K562 (cell line): ENCODE data around the gene RAB13. TPM values are rescaled to one million over a fixed set of nuclear protein-coding genes. Genes with fewer than 3 reads are reported as not detected.

Source experiments
- BRD4 ChIP-seq: fragments of 200-600 bp; sonication (generic); IDR thresholded peaks from 2 replicates; pipeline ENCODE4 v1.6.1; 2017; ENCODE audit warnings: inconsistent platforms
- CREM ChIP-seq: IDR thresholded peaks from 2 replicates; pipeline ENCODE4 v1.6.1; 2014; ENCODE audit warnings: antibody characterized with exemption, low read depth
- E2F3 ChIP-seq: fragments of 250-450 bp; sonication (Bioruptor Pico); IDR thresholded peaks from 2 replicates; pipeline ENCODE4 v1.4.0; 2020; ENCODE audit warnings: mild to moderate bottlenecking
- FOXP1 ChIP-seq: sonication (generic); formaldehyde crosslinking; IDR thresholded peaks from 2 replicates; pipeline ENCODE4 v1.8.0; 2022; ENCODE audit warnings: mild to moderate bottlenecking, missing genetic modification reagents
- JUND ChIP-seq, 2 experiments: IDR thresholded peaks; 2 replicates in 1 of 2; 3 replicates in 1 of 2; pipeline ENCODE4 v1.6.1; 2011; ENCODE audit warnings: borderline replicate concordance in 2 of 2, low read depth in 2 of 2, low read length in 2 of 2, improper control_type of control experiment in 1 of 2, missing biosample characterization in 1 of 2, missing genetic modification characterization in 1 of 2, missing genetic modification reagents in 1 of 2
- KDM4B ChIP-seq, 2 experiments: fragments of 450-650 bp in 1 of 2; sonication (generic) in 1 of 2; IDR thresholded peaks; 2 replicates each; pipeline ENCODE4 v1.6.1; 2016 to 2017; ENCODE audit warnings: borderline replicate concordance in 2 of 2, antibody characterized with exemption in 1 of 2, low read depth in 1 of 2, mild to moderate bottlenecking in 1 of 2
- MAFG ChIP-seq: fragments of 450-650 bp; conservative IDR thresholded peaks from 2 replicates; pipeline ENCODE4 v1.6.1; 2016; ENCODE audit warnings: missing genetic modification characterization, missing compliant biosample characterization
- NCOA1 ChIP-seq: fragments of 450-650 bp; IDR thresholded peaks from 2 replicates; pipeline ENCODE4 v1.6.1; 2016; ENCODE audit warnings: low read depth
- NR2C1 ChIP-seq, 2 experiments: fragments of 450-650 bp; IDR thresholded peaks; 2 replicates each; pipeline ENCODE4 v1.6.1; 2017; ENCODE audit warnings: mild to moderate bottlenecking in 2 of 2, antibody characterized with exemption in 1 of 2, inconsistent platforms in 1 of 2, missing compliant biosample characterization in 1 of 2, missing genetic modification characterization in 1 of 2
- POLR2H ChIP-seq: IDR thresholded peaks from 2 replicates; pipeline ENCODE4 v1.6.1; 2016; ENCODE audit warnings: missing genetic modification characterization, low read depth, mild to moderate bottlenecking, control low read depth, missing compliant biosample characterization, moderate library complexity
- RBFOX2 ChIP-seq: fragments of 200-400 bp; formaldehyde crosslinking; IDR thresholded peaks from 2 replicates; pipeline ENCODE4 v1.6.1; 2017; ENCODE audit warnings: low read depth, mild to moderate bottlenecking, low read length, moderate library complexity
- RFX1 ChIP-seq: fragments of 450-650 bp; IDR thresholded peaks from 2 replicates; pipeline ENCODE4 v1.6.1; 2016; ENCODE audit warnings: mild to moderate bottlenecking, moderate library complexity
- SP2 ChIP-seq: IDR thresholded peaks from 2 replicates; pipeline ENCODE4 v1.6.1; 2011; ENCODE audit warnings: mild to moderate bottlenecking, low read depth, low read length, moderate library complexity; ENCODE audit not compliant: poor library complexity, severe bottlenecking; ENCODE audit errors: extremely low read depth
- ZNF184 ChIP-seq: sonication (generic); formaldehyde crosslinking; IDR thresholded peaks from 2 replicates; pipeline ENCODE4 v1.5.0; 2020; ENCODE audit warnings: missing genetic modification reagents
- ZNF282 ChIP-seq: sonication (generic); formaldehyde crosslinking; IDR thresholded peaks from 2 replicates; pipeline ENCODE4 v1.8.1; 2023; ENCODE audit warnings: missing genetic modification reagents
- ZNF507 ChIP-seq: conservative IDR thresholded peaks from 2 replicates; pipeline ENCODE4 v1.6.1; 2017; ENCODE audit warnings: missing genetic modification characterization, missing compliant biosample characterization
- ZNF644 ChIP-seq: fragments of 200-800 bp; sonication (Bioruptor generic); IDR thresholded peaks from 2 replicates; pipeline ENCODE4 v1.6.1; 2016; ENCODE audit warnings: low read depth, missing genetic modification characterization, missing compliant biosample characterization
- polyA plus RNA-seq, 8 experiments: library from polyadenylated mRNA; depleted of rRNA in 4 of 8; stranded (reverse) in 5 of 8; unstranded in 3 of 8; fragments of >200 nt; fragmentation: Nextera tagmentation in 2 of 8; fragmentation: Illumina TruSeq in 1 of 8; extraction: Ambion mirVana in 2 of 8; extraction: Trizol in 1 of 8; gene quantifications; 2 replicates each; pipeline versions ENCODE4 v1.2.1 to v1.2.3, GENCODE V29; 2011 to 2014; ENCODE audit warnings: inconsistent platforms in 1 of 8, missing spikeins in 1 of 8
- total RNA-seq, 7 experiments: library from RNA; depleted of rRNA in 6 of 7; stranded (reverse); fragments of >200 nt in 6 of 7; fragmentation: Illumina TruSeq in 2 of 7; extraction: Trizol in 2 of 7; gene quantifications; 2 replicates each; pipeline versions ENCODE4 v1.2.1 to v1.2.3, GENCODE V29; 2011 to 2021; ENCODE audit warnings: low replicate concordance in 1 of 7
- TF ChIP-seq, protein P1 (sequence below): sonication (generic); formaldehyde crosslinking; IDR thresholded peaks from 2 replicates; pipeline ENCODE4 v1.8.0; 2022; ENCODE audit warnings: missing genetic modification reagents, mild to moderate bottlenecking, borderline replicate concordance
- TF ChIP-seq, protein P2 (sequence below): fragments of 450-650 bp; conservative IDR thresholded peaks from 2 replicates; pipeline ENCODE4 v1.6.1; 2016; ENCODE audit warnings: missing genetic modification characterization, low read depth, mild to moderate bottlenecking, control low read depth, missing compliant biosample characterization
- TF ChIP-seq, protein P3 (sequence below): IDR thresholded peaks from 3 replicates; pipeline ENCODE4 v1.6.1; 2011; ENCODE audit warnings: borderline replicate concordance, mild to moderate bottlenecking; ENCODE audit not compliant: insufficient read length, insufficient read depth
- TF ChIP-seq, protein P4 (sequence below): fragments of 450-650 bp; formaldehyde crosslinking; IDR thresholded peaks from 2 replicates; pipeline ENCODE4 v1.4.0; 2020; ENCODE audit warnings: mild to moderate bottlenecking

Gene RAB13
- total and polyA plus RNA-seq, 9 of the 15 experiments (the other 6 are each of a cell fraction or from before 2014, with no cell fraction given) = 22.3 to 100 (median 39.8) TPM

DNA sequence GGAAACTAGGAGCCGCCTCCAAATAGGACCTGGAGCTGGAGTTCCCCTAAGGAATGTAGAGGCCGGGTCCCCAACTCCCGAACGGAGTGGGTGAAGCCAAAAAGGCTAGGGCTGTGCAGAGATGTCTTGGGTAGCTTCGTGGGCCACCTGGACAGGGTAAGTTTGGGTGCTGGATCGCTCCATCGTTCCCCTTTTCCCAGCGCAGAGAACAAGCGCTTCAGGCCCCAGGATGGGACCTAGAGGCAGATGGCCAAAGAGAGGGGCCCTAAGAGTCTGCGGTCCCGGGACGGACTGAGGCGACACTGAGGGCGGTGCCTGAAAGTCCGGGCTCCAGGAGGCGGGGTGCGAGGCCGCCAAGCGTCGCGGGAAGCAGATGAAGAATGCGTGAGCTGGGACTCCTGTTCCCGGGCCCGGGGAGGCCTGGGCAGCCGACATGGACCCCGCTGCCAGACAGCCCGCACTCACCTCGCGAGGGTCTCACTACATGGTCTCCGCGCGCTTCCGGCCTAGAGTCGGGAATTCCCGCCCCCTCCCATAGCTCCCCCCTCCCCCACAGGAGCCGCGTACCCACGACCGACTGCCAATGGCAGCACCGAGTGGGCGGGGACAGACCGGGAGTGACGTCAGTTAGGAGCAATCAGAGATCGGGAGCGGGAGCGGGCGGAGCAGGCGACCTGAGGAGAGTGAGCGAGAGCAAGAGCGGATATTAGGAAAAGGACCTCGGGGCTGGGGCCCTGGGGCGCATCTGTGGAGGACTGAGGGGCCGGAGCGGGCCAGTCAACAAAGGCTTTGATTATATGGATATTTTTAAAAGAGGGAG is 22.9 kb downstream of the RAB13 start, which contains the start of gene SLC39A1 (continued):
- TF ChIP-seq, protein P1, sequence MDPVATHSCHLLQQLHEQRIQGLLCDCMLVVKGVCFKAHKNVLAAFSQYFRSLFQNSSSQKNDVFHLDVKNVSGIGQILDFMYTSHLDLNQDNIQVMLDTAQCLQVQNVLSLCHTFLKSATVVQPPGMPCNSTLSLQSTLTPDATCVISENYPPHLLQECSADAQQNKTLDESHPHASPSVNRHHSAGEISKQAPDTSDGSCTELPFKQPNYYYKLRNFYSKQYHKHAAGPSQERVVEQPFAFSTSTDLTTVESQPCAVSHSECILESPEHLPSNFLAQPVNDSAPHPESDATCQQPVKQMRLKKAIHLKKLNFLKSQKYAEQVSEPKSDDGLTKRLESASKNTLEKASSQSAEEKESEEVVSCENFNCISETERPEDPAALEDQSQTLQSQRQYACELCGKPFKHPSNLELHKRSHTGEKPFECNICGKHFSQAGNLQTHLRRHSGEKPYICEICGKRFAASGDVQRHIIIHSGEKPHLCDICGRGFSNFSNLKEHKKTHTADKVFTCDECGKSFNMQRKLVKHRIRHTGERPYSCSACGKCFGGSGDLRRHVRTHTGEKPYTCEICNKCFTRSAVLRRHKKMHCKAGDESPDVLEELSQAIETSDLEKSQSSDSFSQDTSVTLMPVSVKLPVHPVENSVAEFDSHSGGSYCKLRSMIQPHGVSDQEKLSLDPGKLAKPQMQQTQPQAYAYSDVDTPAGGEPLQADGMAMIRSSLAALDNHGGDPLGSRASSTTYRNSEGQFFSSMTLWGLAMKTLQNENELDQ (CRISPR knock-in tag) = 0 out of 2 replicates have a peak, but pooled peaks have one; percentile 31
- peak; percentile 87 for TF ChIP-seq RBFOX2
- TF ChIP-seq ZNF282 (CRISPR knock-in tag) = no peak
- TF ChIP-seq SP2 = peak; percentile 78
- 0 out of 2 replicates have a peak, but pooled peaks have one; percentile 41 for TF ChIP-seq BRD4
- no peak for TF ChIP-seq MAFG (tag)
- peak; percentile 59 for TF ChIP-seq POLR2H
- TF ChIP-seq, protein P2, sequence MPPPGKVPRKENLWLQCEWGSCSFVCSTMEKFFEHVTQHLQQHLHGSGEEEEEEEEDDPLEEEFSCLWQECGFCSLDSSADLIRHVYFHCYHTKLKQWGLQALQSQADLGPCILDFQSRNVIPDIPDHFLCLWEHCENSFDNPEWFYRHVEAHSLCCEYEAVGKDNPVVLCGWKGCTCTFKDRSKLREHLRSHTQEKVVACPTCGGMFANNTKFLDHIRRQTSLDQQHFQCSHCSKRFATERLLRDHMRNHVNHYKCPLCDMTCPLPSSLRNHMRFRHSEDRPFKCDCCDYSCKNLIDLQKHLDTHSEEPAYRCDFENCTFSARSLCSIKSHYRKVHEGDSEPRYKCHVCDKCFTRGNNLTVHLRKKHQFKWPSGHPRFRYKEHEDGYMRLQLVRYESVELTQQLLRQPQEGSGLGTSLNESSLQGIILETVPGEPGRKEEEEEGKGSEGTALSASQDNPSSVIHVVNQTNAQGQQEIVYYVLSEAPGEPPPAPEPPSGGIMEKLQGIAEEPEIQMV (tag) = no peak
- TF ChIP-seq, protein P3, sequence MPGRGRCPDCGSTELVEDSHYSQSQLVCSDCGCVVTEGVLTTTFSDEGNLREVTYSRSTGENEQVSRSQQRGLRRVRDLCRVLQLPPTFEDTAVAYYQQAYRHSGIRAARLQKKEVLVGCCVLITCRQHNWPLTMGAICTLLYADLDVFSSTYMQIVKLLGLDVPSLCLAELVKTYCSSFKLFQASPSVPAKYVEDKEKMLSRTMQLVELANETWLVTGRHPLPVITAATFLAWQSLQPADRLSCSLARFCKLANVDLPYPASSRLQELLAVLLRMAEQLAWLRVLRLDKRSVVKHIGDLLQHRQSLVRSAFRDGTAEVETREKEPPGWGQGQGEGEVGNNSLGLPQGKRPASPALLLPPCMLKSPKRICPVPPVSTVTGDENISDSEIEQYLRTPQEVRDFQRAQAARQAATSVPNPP = no peak
- TF ChIP-seq ZNF184 (CRISPR knock-in tag) = no peak
- TF ChIP-seq ZNF644 (tag) = no peak
- TF ChIP-seq CREM = peak; percentile 89
- TF ChIP-seq JUND (IDR thresholded peaks at IDR 0.05; ENCODE audit: borderline replicate concordance, low read depth, low read length) = peak; percentile 78
- no peak; the same call in 1 of the 3 replicates for TF ChIP-seq JUND (tag; IDR thresholded peaks at IDR 0.05; ENCODE audit: borderline replicate concordance, low read depth, low read length)
- peak; percentile 46 for TF ChIP-seq FOXP1 (CRISPR knock-in tag)
- TF ChIP-seq, protein P4, sequence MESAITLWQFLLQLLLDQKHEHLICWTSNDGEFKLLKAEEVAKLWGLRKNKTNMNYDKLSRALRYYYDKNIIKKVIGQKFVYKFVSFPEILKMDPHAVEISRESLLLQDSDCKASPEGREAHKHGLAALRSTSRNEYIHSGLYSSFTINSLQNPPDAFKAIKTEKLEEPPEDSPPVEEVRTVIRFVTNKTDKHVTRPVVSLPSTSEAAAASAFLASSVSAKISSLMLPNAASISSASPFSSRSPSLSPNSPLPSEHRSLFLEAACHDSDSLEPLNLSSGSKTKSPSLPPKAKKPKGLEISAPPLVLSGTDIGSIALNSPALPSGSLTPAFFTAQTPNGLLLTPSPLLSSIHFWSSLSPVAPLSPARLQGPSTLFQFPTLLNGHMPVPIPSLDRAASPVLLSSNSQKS (CRISPR knock-in tag) = no peak
- no peak for TF ChIP-seq NR2C1 (IDR thresholded peaks at IDR 0.05)
- no peak for TF ChIP-seq NR2C1 (tag; IDR thresholded peaks at IDR 0.05)
- no peak for TF ChIP-seq RFX1
- TF ChIP-seq KDM4B (IDR thresholded peaks at IDR 0.05; ENCODE audit: borderline replicate concordance in 2 of 2, low read depth in 1 of 2) = no peak
- TF ChIP-seq E2F3 (CRISPR knock-in tag) = peak; percentile 62; the same call in 1 of the 2 replicates
- TF ChIP-seq NCOA1 = no peak
- no peak for TF ChIP-seq ZNF507
